ENCODE data around the gene GPR162. TPM values are rescaled to one million over a fixed set of nuclear protein-coding genes. Genes with fewer than 3 reads are reported as not detected.

Gene GPR162
- total RNA-seq, 6 experiments from 2014 or later: 0.37 to 3.1 (median 2.1) TPM

- Histone ChIP-seq H3K4me3 (no peak overlapping the region), H3K9me3 (no peaks in the 10 kb centered on the region), H3K27ac (no peak overlapping the region), H3K36me3 (no peaks in the 10 kb centered on the region), H3K4me1 (no peaks in the 10 kb centered on the region), H3K27me3 (no peaks in the 10 kb centered on the region)
- intact Hi-C loops (cut with DNase I): no loop called here
- no peak for TF ChIP-seq POLR2A (IDR thresholded peaks at IDR 0.05)
- TF ChIP-seq, protein P1, sequence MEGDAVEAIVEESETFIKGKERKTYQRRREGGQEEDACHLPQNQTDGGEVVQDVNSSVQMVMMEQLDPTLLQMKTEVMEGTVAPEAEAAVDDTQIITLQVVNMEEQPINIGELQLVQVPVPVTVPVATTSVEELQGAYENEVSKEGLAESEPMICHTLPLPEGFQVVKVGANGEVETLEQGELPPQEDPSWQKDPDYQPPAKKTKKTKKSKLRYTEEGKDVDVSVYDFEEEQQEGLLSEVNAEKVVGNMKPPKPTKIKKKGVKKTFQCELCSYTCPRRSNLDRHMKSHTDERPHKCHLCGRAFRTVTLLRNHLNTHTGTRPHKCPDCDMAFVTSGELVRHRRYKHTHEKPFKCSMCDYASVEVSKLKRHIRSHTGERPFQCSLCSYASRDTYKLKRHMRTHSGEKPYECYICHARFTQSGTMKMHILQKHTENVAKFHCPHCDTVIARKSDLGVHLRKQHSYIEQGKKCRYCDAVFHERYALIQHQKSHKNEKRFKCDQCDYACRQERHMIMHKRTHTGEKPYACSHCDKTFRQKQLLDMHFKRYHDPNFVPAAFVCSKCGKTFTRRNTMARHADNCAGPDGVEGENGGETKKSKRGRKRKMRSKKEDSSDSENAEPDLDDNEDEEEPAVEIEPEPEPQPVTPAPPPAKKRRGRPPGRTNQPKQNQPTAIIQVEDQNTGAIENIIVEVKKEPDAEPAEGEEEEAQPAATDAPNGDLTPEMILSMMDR (IDR thresholded peaks at IDR 0.05): no peak
- WGBS (ENCODE audit: insufficient coverage, low coverage, low lambda C conversion rate, missing lambda C conversion rate): 70% methylated on average over 4 of the region's 4 CpGs
- DNase-seq (no peak), ATAC-seq (peak in 1 of 4 donors; percentile 35)
Measured at GRCh38 chr12:6796576-6796975, 25.0 kb upstream of the GPR162 start.

GRCh38 chr12:6799147-6799546, 22.5 kb upstream of the GPR162 start:
- 70% methylated on average over 4 of the region's 5 CpGs for WGBS (ENCODE audit: insufficient coverage, low coverage, low lambda C conversion rate, missing lambda C conversion rate)
- DNase-seq: no peak
- Histone ChIP-seq H3K36me3 (no peaks in the 10 kb centered on the region), H3K9me3 (no peaks in the 10 kb centered on the region), H3K4me3 (no peak overlapping the region), H3K4me1 (no peaks in the 10 kb centered on the region), H3K27me3 (no peaks in the 10 kb centered on the region), H3K27ac (no peak overlapping the region)
- no peak for TF ChIP-seq POLR2A (IDR thresholded peaks at IDR 0.05)
- TF ChIP-seq, protein P1 (IDR thresholded peaks at IDR 0.05): no peak
- intact Hi-C loops (cut with DNase I): no loop called here
- ATAC-seq: no peak

DNA sequence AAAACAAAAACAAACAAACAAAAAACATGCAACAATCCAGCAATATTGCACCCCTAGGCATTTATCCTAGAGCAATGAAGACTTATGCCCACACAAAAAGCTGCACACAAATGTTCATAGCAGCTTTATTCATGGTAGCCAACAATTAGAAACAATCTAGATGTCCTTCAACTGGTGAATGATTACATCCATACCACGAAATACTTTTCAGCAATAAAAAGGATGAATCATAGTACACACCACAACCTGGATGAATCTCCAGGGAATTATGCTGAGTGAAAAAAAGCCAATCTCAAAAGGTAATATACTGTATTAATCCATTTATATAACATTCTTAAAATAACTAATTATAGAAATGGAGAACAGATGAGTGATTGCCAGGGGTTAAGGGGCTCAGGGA, 14.5 kb upstream of the GPR162 start:
- WGBS (ENCODE audit: insufficient coverage, low coverage, low lambda C conversion rate, missing lambda C conversion rate): 67% methylated on average over 1 of the region's 1 CpG
- no peak overlapping the region for H3K27ac ChIP-seq
- H3K4me3 ChIP-seq: no peak overlapping the region
- TF ChIP-seq POLR2A (IDR thresholded peaks at IDR 0.05): no peak
- TF ChIP-seq, protein P1 (IDR thresholded peaks at IDR 0.05): no peak
- ATAC-seq (no peak), DNase-seq (no peak)
- H3K27me3 ChIP-seq: no peaks in the 10 kb centered on the region
- intact Hi-C loops (cut with DNase I): no loop called here
- H3K4me1 ChIP-seq: no peaks in the 10 kb centered on the region
- H3K36me3 ChIP-seq: no peaks in the 10 kb centered on the region
- no peaks in the 10 kb centered on the region for H3K9me3 ChIP-seq

GRCh38 chr12:6809056-6809455, 12.6 kb upstream of the GPR162 start:
- no peaks in the 10 kb centered on the region for H3K4me1 ChIP-seq
- H3K27me3 ChIP-seq: no peaks in the 10 kb centered on the region
- H3K27ac ChIP-seq: no peak overlapping the region
- intact Hi-C loops (cut with DNase I): no loop called here
- no peaks in the 10 kb centered on the region for H3K9me3 ChIP-seq
- DNase-seq: no peak
- no peak overlapping the region for H3K4me3 ChIP-seq
- no peak for TF ChIP-seq POLR2A (IDR thresholded peaks at IDR 0.05)
- TF ChIP-seq, protein P1 (IDR thresholded peaks at IDR 0.05): no peak
- WGBS (ENCODE audit: insufficient coverage, low coverage, low lambda C conversion rate, missing lambda C conversion rate): 65% methylated on average over 6 of the region's 10 CpGs
- no peaks in the 10 kb centered on the region for H3K36me3 ChIP-seq
- ATAC-seq: no peak

- H3K4me3 ChIP-seq: no peak overlapping the region
- no peaks in the 10 kb centered on the region for H3K27me3 ChIP-seq
- ATAC-seq (peak in 1 of 4 donors; percentile 12), DNase-seq (no peak)
- no peaks in the 10 kb centered on the region for H3K9me3 ChIP-seq
- 75% methylated on average over 1 of the region's 1 CpG for WGBS (ENCODE audit: insufficient coverage, low coverage, low lambda C conversion rate, missing lambda C conversion rate)
- intact Hi-C loops (cut with DNase I): no loop called here
- H3K27ac ChIP-seq: no peak overlapping the region
- TF ChIP-seq, protein P1 (IDR thresholded peaks at IDR 0.05): no peak
- TF ChIP-seq POLR2A (IDR thresholded peaks at IDR 0.05): no peak
- H3K36me3 ChIP-seq: no peaks in the 10 kb centered on the region
- no peaks in the 10 kb centered on the region for H3K4me1 ChIP-seq
Measured at GRCh38 chr12:6810758-6811157, 10.9 kb upstream of the GPR162 start.

All from right lobe of liver (tissue), 6 donors.